Vagina (tissue), 2 donors: Measurements from ENCODE around the gene GMNC. TPM values are rescaled to one million over a fixed set of nuclear protein-coding genes. Genes with fewer than 3 reads are reported as not detected.
A peak's percentile ranks its signal among the peaks of the same experiment; 100 is the strongest.

Source experiments
- DNase-seq, 2 donors: peaks; one replicate each; pipeline ENCODE4 v3.0.0-alpha.2; 2017; ENCODE audit errors: extremely low spot score in 2 of 2
- H3K27ac ChIP-seq: fragments of 200-600 bp; sonication (generic); one replicate; pipeline ENCODE4 v1.5.1; 2019
- H3K27me3 ChIP-seq: fragments of 200-600 bp; sonication (generic); one replicate; pipeline ENCODE4 v1.5.1; 2019
- H3K36me3 ChIP-seq, 2 donors: fragments of 200-600 bp; sonication (generic); one replicate each; pipeline ENCODE4 v1.5.1; 2017 to 2019
- H3K4me1 ChIP-seq: fragments of 200-600 bp; sonication (generic); one replicate; pipeline ENCODE4 v1.5.1; 2019
- H3K4me3 ChIP-seq, 2 donors: fragments of 200-600 bp; sonication (generic); 1 replicate in 1 of 2; 2 replicates in 1 of 2; pipeline ENCODE4 v1.5.1; 2016 to 2019
- H3K9me3 ChIP-seq: fragments of 200-600 bp; sonication (generic); one replicate; pipeline ENCODE4 v1.5.1; 2019
- POLR2A ChIP-seq, 2 donors: fragments of 450-650 bp; IDR thresholded peaks; one replicate each; pipeline ENCODE4 v1.6.1; 2017; ENCODE audit warnings: antibody characterized with exemption in 2 of 2, mild to moderate bottlenecking in 2 of 2, moderate library complexity in 2 of 2
- POLR2AphosphoS5 ChIP-seq, 2 donors: sonication (generic); formaldehyde crosslinking; IDR thresholded peaks; one replicate each; pipeline ENCODE4 v1.9.0; 2017; ENCODE audit warnings: antibody characterized with exemption in 2 of 2, mild to moderate bottlenecking in 2 of 2, low read depth in 1 of 2; ENCODE audit not compliant: insufficient read depth in 1 of 2
- intact Hi-C: fragments of 100-400 bp; cut with DNase I; formaldehyde crosslinking; loops from one replicate; pipeline ENCODE4 v1.15.1; 2023
- total RNA-seq: library from RNA; depleted of rRNA; stranded (reverse); fragments of >200 nt; gene quantifications from one replicate; pipeline ENCODE4 v1.2.3, GENCODE V29; 2016
- TF ChIP-seq, protein P1 (sequence below), 3 experiments: fragments of 450-650 bp in 2 of 3; fragments of 200-600 bp in 1 of 3; sonication (generic) in 1 of 3; IDR thresholded peaks; one replicate each; pipeline ENCODE4 v1.5.1; 2017 to 2019; ENCODE audit warnings: antibody characterized with exemption in 3 of 3, mild to moderate bottlenecking in 2 of 3, moderate library complexity in 2 of 3

Gene GMNC
- total RNA-seq, 1 donor from 2014 or later: 0.25 TPM

GRCh38 chr3:190902292-190902691 lies 39.8 kb upstream of the GMNC start:
- no peak for DNase-seq
- TF ChIP-seq, protein P1, sequence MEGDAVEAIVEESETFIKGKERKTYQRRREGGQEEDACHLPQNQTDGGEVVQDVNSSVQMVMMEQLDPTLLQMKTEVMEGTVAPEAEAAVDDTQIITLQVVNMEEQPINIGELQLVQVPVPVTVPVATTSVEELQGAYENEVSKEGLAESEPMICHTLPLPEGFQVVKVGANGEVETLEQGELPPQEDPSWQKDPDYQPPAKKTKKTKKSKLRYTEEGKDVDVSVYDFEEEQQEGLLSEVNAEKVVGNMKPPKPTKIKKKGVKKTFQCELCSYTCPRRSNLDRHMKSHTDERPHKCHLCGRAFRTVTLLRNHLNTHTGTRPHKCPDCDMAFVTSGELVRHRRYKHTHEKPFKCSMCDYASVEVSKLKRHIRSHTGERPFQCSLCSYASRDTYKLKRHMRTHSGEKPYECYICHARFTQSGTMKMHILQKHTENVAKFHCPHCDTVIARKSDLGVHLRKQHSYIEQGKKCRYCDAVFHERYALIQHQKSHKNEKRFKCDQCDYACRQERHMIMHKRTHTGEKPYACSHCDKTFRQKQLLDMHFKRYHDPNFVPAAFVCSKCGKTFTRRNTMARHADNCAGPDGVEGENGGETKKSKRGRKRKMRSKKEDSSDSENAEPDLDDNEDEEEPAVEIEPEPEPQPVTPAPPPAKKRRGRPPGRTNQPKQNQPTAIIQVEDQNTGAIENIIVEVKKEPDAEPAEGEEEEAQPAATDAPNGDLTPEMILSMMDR (IDR thresholded peaks at IDR 0.05): no peak
- TF ChIP-seq POLR2AphosphoS5 (IDR thresholded peaks at IDR 0.05; ENCODE audit: insufficient read depth in 1 of 2, low read depth in 1 of 2) (no peak), POLR2A (IDR thresholded peaks at IDR 0.05) (no peak)
- Histone ChIP-seq H3K9me3 (no peaks in the 10 kb centered on the region), H3K4me1 (no peaks in the 10 kb centered on the region), H3K27me3 (no peaks in the 10 kb centered on the region), H3K27ac (no peak overlapping the region), H3K4me3 (no peak overlapping the region), H3K36me3 (no peaks in the 10 kb centered on the region)
- intact Hi-C loops: no loop called here

- H3K4me3 ChIP-seq: no peak overlapping the region
- TF ChIP-seq POLR2AphosphoS5 (IDR thresholded peaks at IDR 0.05; ENCODE audit: insufficient read depth in 1 of 2, low read depth in 1 of 2): no peak
- TF ChIP-seq, protein P1 (IDR thresholded peaks at IDR 0.05): no peak
- TF ChIP-seq POLR2A (IDR thresholded peaks at IDR 0.05): no peak
- no peaks in the 10 kb centered on the region for H3K4me1 ChIP-seq
- H3K9me3 ChIP-seq: no peaks in the 10 kb centered on the region
- H3K27me3 ChIP-seq: no peaks in the 10 kb centered on the region
- DNase-seq: no peak
- H3K27ac ChIP-seq: no peak overlapping the region
- intact Hi-C loops: no loop called here
- no peaks in the 10 kb centered on the region for H3K36me3 ChIP-seq
Observed at GRCh38 chr3:190892395-190892902, 30.0 kb upstream of the GMNC start.

- TF ChIP-seq POLR2A (IDR thresholded peaks at IDR 0.05) (no peak), POLR2AphosphoS5 (IDR thresholded peaks at IDR 0.05; ENCODE audit: insufficient read depth in 1 of 2, low read depth in 1 of 2) (no peak)
- TF ChIP-seq, protein P1 (IDR thresholded peaks at IDR 0.05): no peak
- no peaks in the 10 kb centered on the region for H3K9me3 ChIP-seq
- H3K27ac ChIP-seq: no peak overlapping the region
- H3K36me3 ChIP-seq: no peaks in the 10 kb centered on the region
- H3K27me3 ChIP-seq: no peaks in the 10 kb centered on the region
- no peak overlapping the region for H3K4me3 ChIP-seq
- intact Hi-C loops: no loop called here
- H3K4me1 ChIP-seq: no peaks in the 10 kb centered on the region
- DNase-seq: no peak
Observed at GRCh38 chr3:190886945-190887344, 24.5 kb upstream of the GMNC start.

DNA sequence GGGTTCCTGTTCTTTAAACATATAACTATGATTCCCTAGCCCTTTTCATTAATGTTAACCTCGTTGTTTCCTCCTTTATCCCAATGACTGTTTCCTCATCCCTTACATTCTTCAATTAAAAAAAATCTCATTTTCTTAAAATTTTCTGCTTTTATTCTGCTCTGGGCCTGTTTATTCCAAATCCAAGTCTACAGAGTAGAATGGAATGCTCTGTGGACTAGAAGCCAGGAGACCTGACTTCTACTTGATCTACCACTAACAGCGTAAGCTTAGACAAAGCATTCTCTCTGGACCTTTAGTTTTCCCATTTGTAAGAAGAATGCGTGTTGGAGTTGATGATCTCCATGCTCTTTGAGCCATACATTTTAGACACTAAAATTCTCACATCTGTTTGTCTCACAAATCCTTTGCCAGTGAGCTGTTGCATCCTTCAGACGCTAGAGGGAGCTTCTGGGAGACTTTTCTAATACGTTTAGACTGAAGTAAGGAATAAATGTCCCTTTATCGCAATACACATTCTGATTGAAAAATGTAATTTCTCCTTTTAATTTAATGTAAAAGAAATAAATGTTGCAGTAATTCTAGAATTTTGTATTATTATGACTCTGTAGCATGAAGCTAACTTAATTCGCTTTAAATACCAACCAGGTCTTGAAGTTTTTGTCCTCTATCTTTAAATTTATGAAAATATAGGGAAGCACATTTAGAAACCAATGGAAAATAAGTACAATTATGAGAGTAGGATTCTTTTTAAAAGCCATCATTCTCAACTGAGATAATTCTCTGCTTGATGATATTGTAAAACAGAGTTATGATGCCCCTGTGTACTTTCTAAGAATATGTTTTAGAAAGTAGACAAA lies 21.7 kb upstream of the GMNC start:
- Histone ChIP-seq H3K36me3 (no peaks in the 10 kb centered on the region), H3K4me3 (no peak overlapping the region), H3K27me3 (no peaks in the 10 kb centered on the region), H3K9me3 (no peaks in the 10 kb centered on the region), H3K27ac (no peak overlapping the region), H3K4me1 (no peaks in the 10 kb centered on the region)
- DNase-seq: no peak
- TF ChIP-seq, protein P1 (IDR thresholded peaks at IDR 0.05): peak; percentile 11 to 65 (median 50)
- no peak for TF ChIP-seq POLR2A (IDR thresholded peaks at IDR 0.05)
- intact Hi-C loops: no loop called here

GRCh38 chr3:190883141-190883540 lies 20.6 kb upstream of the GMNC start:
- H3K4me1 ChIP-seq: no peaks in the 10 kb centered on the region
- H3K27me3 ChIP-seq: no peaks in the 10 kb centered on the region
- no peak overlapping the region for H3K4me3 ChIP-seq
- intact Hi-C loops: no loop called here
- no peak for TF ChIP-seq POLR2AphosphoS5 (IDR thresholded peaks at IDR 0.05; ENCODE audit: insufficient read depth in 1 of 2, low read depth in 1 of 2)
- no peak for TF ChIP-seq POLR2A (IDR thresholded peaks at IDR 0.05)
- TF ChIP-seq, protein P1 (IDR thresholded peaks at IDR 0.05): no peak
- no peak for DNase-seq
- no peak overlapping the region for H3K27ac ChIP-seq
- no peaks in the 10 kb centered on the region for H3K36me3 ChIP-seq
- H3K9me3 ChIP-seq: no peaks in the 10 kb centered on the region
